GM23338 (cell line): ENCODE measurements around the gene RNF43. TPM values are rescaled to one million over a fixed set of nuclear protein-coding genes. Genes with fewer than 3 reads are reported as not detected.

ENCODE experiments used
- ATAC-seq: fragments of 200-7000 bp; cut with Tn5 transposase; 3 replicates; pipeline ENCODE4 v1.9.1; 2020
- DNase-seq: peaks from one replicate; pipeline ENCODE4 v3.0.0-alpha.2; 2015; ENCODE audit warnings: low spot score
- H2AFZ ChIP-seq: fragments of 200-600 bp; sonication (generic); 2 replicates; pipeline ENCODE4 v1.8.0; 2016; ENCODE audit warnings: antibody characterized with exemption, mild to moderate bottlenecking, moderate library complexity
- H3F3A ChIP-seq: fragments of 200-600 bp; sonication (generic); replicated peaks from 2 replicates; pipeline ENCODE4 v1.8.0; 2017; ENCODE audit warnings: antibody characterized with exemption, mixed run types, low read depth
- H3K27ac ChIP-seq: fragments of 200-600 bp; sonication (generic); 2 replicates; pipeline ENCODE4 v1.6.1; 2016; ENCODE audit warnings: low read depth
- H3K27me3 ChIP-seq: fragments of 200-600 bp; sonication (generic); 2 replicates; pipeline ENCODE4 v1.8.0; 2016; ENCODE audit warnings: mild to moderate bottlenecking, mixed run types, moderate library complexity; ENCODE audit not compliant: insufficient read depth
- H3K36me3 ChIP-seq: fragments of 200-600 bp; sonication (generic); 2 replicates; pipeline ENCODE4 v1.8.0; 2016; ENCODE audit warnings: mild to moderate bottlenecking; ENCODE audit not compliant: insufficient read depth
- H3K4me1 ChIP-seq: fragments of 200-600 bp; sonication (generic); 2 replicates; pipeline ENCODE4 v1.8.0; 2016; ENCODE audit warnings: mild to moderate bottlenecking, moderate library complexity; ENCODE audit not compliant: insufficient read depth
- H3K4me2 ChIP-seq: fragments of 200-600 bp; sonication (generic); 2 replicates; pipeline ENCODE4 v1.7.1; 2017; ENCODE audit warnings: mixed run types
- H3K4me3 ChIP-seq: fragments of 200-600 bp; sonication (generic); 2 replicates; pipeline ENCODE4 v1.6.1; 2016; ENCODE audit warnings: mixed run types
- H3K79me2 ChIP-seq: fragments of 200-600 bp; sonication (generic); replicated peaks from 2 replicates; pipeline ENCODE4 v1.8.0; 2017; ENCODE audit warnings: mild to moderate bottlenecking; ENCODE audit not compliant: insufficient read depth
- H3K9me2 ChIP-seq: fragments of 200-600 bp; sonication (generic); 2 replicates; pipeline ENCODE4 v1.8.0; 2017; ENCODE audit not compliant: insufficient read depth
- H4K20me1 ChIP-seq: fragments of 200-600 bp; sonication (generic); replicated peaks from 2 replicates; pipeline ENCODE4 v1.8.0; 2017; ENCODE audit warnings: mild to moderate bottlenecking; ENCODE audit not compliant: insufficient read depth
- H3K27ac Mint-ChIP-seq: 2 replicates; pipeline ENCODE4 v1.8.0; 2020; ENCODE audit warnings: inconsistent platforms, mild to moderate bottlenecking, moderate library complexity, mixed read lengths
- H3K27me3 Mint-ChIP-seq: 3 replicates; pipeline ENCODE4 v1.8.0; 2022; ENCODE audit warnings: low read depth, mild to moderate bottlenecking, moderate library complexity, mixed read lengths, inconsistent platforms; ENCODE audit not compliant: insufficient read depth, poor library complexity
- H3K36me3 Mint-ChIP-seq: 3 replicates; pipeline ENCODE4 v1.8.0; 2021; ENCODE audit warnings: low read depth, mild to moderate bottlenecking, inconsistent platforms, moderate library complexity, mixed read lengths
- H3K4me1 Mint-ChIP-seq: 3 replicates; pipeline ENCODE4 v1.8.0; 2020; ENCODE audit warnings: mild to moderate bottlenecking, inconsistent platforms, mixed read lengths
- H3K4me3 Mint-ChIP-seq: 3 replicates; pipeline ENCODE4 v1.8.0; 2021; ENCODE audit warnings: moderate library complexity, mild to moderate bottlenecking, inconsistent platforms, mixed read lengths
- H3K9me3 Mint-ChIP-seq: 3 replicates; pipeline ENCODE4 v1.8.0; 2020; ENCODE audit warnings: moderate library complexity, mild to moderate bottlenecking, inconsistent platforms, mixed read lengths
- CREB1 ChIP-seq: fragments of 250-450 bp; sonication (Bioruptor Pico); IDR thresholded peaks from 2 replicates; pipeline ENCODE4 v1.5.0; 2020; ENCODE audit warnings: low read depth, mild to moderate bottlenecking, moderate library complexity
- EZH2 ChIP-seq: fragments of 200-600 bp; sonication (generic); IDR thresholded peaks from one replicate; pipeline ENCODE4 v1.8.0; 2017; ENCODE audit warnings: antibody characterized with exemption, mild to moderate bottlenecking, low read depth; ENCODE audit not compliant: unreplicated experiment
- EZH2phosphoT487 ChIP-seq: fragments of 200-600 bp; sonication (generic); IDR thresholded peaks from one replicate; pipeline ENCODE4 v1.8.1; 2018; ENCODE audit warnings: antibody characterized with exemption; ENCODE audit not compliant: unreplicated experiment
- JUNB ChIP-seq: IDR thresholded peaks from one replicate; pipeline ENCODE4 v1.6.1; 2016; ENCODE audit warnings: antibody characterized with exemption; ENCODE audit not compliant: unreplicated experiment
- NANOG ChIP-seq: IDR thresholded peaks from 2 replicates; pipeline ENCODE4 v1.6.1; 2016; ENCODE audit warnings: antibody characterized with exemption, borderline replicate concordance
- POLR2AphosphoS5 ChIP-seq: IDR thresholded peaks from 2 replicates; pipeline ENCODE4 v1.6.1; 2016; ENCODE audit warnings: antibody characterized with exemption, low read depth
- STAT1 ChIP-seq: IDR thresholded peaks from one replicate; pipeline ENCODE4 v1.6.1; 2016; ENCODE audit warnings: antibody characterized with exemption; ENCODE audit not compliant: unreplicated experiment
- ZNF114 ChIP-seq: fragments of 250-450 bp; sonication (Bioruptor Pico); IDR thresholded peaks from 2 replicates; pipeline ENCODE4 v1.5.0; 2020; ENCODE audit warnings: mild to moderate bottlenecking, moderate library complexity
- ZNF331 ChIP-seq: fragments of 250-450 bp; sonication (Bioruptor Pico); IDR thresholded peaks from 2 replicates; pipeline ENCODE4 v1.5.0; 2020; ENCODE audit warnings: low read depth, mild to moderate bottlenecking, moderate library complexity
- polyA plus RNA-seq: library from polyadenylated mRNA; unstranded; fragments of >200 nt; fragmentation: Nextera tagmentation; extraction: Ambion mirVana; gene quantifications from 2 replicates; pipeline ENCODE4 v1.2.1, GENCODE V29; 2016
- total RNA-seq: library from RNA; depleted of rRNA; stranded (reverse); fragments of >200 nt; shearing (Covaris generic); gene quantifications from 2 replicates; pipeline ENCODE4 v1.2.3, GENCODE V29; 2014
- TF ChIP-seq, protein P1 (sequence below): IDR thresholded peaks from 2 replicates; pipeline ENCODE4 v1.6.1; 2016; ENCODE audit warnings: antibody characterized with exemption
- TF ChIP-seq, protein P2 (sequence below), 2 experiments: fragments of 200-600 bp in 1 of 2; sonication (generic) in 1 of 2; conservative IDR thresholded peaks; 2 replicates each; pipeline versions ENCODE4 v1.5.1 to v1.6.1; 2016 to 2017; ENCODE audit warnings: antibody characterized with exemption in 2 of 2, low read depth in 2 of 2, mild to moderate bottlenecking in 2 of 2, moderate library complexity in 1 of 2
- TF ChIP-seq, protein P3 (sequence below): IDR thresholded peaks from one replicate; pipeline ENCODE4 v1.6.1; 2018; ENCODE audit warnings: antibody characterized with exemption; ENCODE audit not compliant: unreplicated experiment
- TF ChIP-seq, protein P4 (sequence below): fragments of 250-450 bp; sonication (Bioruptor Pico); IDR thresholded peaks from 2 replicates; pipeline ENCODE4 v1.5.0; 2020; ENCODE audit warnings: mild to moderate bottlenecking, moderate library complexity

Gene RNF43
- total and polyA plus RNA-seq, 2 experiments from 2014 or later = 0.58 to 2.2 TPM

DNA sequence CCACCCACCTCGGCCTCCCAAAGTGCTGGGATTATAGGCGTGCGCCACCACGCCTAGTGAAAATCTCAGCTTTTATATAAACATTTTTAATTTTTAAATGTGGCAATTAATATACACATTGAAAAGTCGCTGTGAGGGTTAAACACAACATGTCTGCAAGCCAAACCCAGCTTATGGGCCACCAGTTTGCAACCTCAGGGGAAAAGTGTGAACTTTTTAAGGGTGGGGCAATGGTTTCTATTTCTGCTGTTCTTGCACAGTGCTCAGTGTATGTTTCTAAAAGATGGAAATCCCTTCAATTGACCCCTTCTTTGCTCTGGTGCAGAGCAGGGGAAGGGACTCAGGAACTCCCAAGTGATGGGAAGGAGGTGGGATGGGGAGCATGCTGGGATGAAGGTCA is 47.0 kb downstream of the RNF43 start:
- H3F3A ChIP-seq = no peaks in the 10 kb centered on the region
- no peak for DNase-seq
- peaks cover under 1% of the 10 kb centered on the region for H3K4me1 Mint-ChIP-seq
- peaks cover 1% of the 10 kb centered on the region; the same call in 1 of the 2 replicates for H3K4me1 ChIP-seq
- peaks cover 21% of the 10 kb centered on the region for H3K27me3 Mint-ChIP-seq
- no peaks in the 10 kb centered on the region for H3K36me3 Mint-ChIP-seq
- H3K27me3 ChIP-seq = no peaks in the 10 kb centered on the region
- ATAC-seq = no peak
- TF ChIP-seq ZNF331 (CRISPR knock-in tag) (no peak), POLR2AphosphoS5 (no peak), EZH2 (no peak), EZH2phosphoT487 (no peak), STAT1 (no peak), JUNB (no peak), NANOG (no peak), CREB1 (CRISPR knock-in tag) (no peak), ZNF114 (no peak)
- TF ChIP-seq, protein P1, sequence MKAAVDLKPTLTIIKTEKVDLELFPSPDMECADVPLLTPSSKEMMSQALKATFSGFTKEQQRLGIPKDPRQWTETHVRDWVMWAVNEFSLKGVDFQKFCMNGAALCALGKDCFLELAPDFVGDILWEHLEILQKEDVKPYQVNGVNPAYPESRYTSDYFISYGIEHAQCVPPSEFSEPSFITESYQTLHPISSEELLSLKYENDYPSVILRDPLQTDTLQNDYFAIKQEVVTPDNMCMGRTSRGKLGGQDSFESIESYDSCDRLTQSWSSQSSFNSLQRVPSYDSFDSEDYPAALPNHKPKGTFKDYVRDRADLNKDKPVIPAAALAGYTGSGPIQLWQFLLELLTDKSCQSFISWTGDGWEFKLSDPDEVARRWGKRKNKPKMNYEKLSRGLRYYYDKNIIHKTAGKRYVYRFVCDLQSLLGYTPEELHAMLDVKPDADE = no peak
- TF ChIP-seq, protein P2, sequence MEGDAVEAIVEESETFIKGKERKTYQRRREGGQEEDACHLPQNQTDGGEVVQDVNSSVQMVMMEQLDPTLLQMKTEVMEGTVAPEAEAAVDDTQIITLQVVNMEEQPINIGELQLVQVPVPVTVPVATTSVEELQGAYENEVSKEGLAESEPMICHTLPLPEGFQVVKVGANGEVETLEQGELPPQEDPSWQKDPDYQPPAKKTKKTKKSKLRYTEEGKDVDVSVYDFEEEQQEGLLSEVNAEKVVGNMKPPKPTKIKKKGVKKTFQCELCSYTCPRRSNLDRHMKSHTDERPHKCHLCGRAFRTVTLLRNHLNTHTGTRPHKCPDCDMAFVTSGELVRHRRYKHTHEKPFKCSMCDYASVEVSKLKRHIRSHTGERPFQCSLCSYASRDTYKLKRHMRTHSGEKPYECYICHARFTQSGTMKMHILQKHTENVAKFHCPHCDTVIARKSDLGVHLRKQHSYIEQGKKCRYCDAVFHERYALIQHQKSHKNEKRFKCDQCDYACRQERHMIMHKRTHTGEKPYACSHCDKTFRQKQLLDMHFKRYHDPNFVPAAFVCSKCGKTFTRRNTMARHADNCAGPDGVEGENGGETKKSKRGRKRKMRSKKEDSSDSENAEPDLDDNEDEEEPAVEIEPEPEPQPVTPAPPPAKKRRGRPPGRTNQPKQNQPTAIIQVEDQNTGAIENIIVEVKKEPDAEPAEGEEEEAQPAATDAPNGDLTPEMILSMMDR (conservative IDR thresholded peaks at IDR 0.05; ENCODE audit: low read depth in 2 of 2) = no peak
- TF ChIP-seq, protein P3, sequence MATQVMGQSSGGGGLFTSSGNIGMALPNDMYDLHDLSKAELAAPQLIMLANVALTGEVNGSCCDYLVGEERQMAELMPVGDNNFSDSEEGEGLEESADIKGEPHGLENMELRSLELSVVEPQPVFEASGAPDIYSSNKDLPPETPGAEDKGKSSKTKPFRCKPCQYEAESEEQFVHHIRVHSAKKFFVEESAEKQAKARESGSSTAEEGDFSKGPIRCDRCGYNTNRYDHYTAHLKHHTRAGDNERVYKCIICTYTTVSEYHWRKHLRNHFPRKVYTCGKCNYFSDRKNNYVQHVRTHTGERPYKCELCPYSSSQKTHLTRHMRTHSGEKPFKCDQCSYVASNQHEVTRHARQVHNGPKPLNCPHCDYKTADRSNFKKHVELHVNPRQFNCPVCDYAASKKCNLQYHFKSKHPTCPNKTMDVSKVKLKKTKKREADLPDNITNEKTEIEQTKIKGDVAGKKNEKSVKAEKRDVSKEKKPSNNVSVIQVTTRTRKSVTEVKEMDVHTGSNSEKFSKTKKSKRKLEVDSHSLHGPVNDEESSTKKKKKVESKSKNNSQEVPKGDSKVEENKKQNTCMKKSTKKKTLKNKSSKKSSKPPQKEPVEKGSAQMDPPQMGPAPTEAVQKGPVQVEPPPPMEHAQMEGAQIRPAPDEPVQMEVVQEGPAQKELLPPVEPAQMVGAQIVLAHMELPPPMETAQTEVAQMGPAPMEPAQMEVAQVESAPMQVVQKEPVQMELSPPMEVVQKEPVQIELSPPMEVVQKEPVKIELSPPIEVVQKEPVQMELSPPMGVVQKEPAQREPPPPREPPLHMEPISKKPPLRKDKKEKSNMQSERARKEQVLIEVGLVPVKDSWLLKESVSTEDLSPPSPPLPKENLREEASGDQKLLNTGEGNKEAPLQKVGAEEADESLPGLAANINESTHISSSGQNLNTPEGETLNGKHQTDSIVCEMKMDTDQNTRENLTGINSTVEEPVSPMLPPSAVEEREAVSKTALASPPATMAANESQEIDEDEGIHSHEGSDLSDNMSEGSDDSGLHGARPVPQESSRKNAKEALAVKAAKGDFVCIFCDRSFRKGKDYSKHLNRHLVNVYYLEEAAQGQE = no peak
- TF ChIP-seq, protein P4, sequence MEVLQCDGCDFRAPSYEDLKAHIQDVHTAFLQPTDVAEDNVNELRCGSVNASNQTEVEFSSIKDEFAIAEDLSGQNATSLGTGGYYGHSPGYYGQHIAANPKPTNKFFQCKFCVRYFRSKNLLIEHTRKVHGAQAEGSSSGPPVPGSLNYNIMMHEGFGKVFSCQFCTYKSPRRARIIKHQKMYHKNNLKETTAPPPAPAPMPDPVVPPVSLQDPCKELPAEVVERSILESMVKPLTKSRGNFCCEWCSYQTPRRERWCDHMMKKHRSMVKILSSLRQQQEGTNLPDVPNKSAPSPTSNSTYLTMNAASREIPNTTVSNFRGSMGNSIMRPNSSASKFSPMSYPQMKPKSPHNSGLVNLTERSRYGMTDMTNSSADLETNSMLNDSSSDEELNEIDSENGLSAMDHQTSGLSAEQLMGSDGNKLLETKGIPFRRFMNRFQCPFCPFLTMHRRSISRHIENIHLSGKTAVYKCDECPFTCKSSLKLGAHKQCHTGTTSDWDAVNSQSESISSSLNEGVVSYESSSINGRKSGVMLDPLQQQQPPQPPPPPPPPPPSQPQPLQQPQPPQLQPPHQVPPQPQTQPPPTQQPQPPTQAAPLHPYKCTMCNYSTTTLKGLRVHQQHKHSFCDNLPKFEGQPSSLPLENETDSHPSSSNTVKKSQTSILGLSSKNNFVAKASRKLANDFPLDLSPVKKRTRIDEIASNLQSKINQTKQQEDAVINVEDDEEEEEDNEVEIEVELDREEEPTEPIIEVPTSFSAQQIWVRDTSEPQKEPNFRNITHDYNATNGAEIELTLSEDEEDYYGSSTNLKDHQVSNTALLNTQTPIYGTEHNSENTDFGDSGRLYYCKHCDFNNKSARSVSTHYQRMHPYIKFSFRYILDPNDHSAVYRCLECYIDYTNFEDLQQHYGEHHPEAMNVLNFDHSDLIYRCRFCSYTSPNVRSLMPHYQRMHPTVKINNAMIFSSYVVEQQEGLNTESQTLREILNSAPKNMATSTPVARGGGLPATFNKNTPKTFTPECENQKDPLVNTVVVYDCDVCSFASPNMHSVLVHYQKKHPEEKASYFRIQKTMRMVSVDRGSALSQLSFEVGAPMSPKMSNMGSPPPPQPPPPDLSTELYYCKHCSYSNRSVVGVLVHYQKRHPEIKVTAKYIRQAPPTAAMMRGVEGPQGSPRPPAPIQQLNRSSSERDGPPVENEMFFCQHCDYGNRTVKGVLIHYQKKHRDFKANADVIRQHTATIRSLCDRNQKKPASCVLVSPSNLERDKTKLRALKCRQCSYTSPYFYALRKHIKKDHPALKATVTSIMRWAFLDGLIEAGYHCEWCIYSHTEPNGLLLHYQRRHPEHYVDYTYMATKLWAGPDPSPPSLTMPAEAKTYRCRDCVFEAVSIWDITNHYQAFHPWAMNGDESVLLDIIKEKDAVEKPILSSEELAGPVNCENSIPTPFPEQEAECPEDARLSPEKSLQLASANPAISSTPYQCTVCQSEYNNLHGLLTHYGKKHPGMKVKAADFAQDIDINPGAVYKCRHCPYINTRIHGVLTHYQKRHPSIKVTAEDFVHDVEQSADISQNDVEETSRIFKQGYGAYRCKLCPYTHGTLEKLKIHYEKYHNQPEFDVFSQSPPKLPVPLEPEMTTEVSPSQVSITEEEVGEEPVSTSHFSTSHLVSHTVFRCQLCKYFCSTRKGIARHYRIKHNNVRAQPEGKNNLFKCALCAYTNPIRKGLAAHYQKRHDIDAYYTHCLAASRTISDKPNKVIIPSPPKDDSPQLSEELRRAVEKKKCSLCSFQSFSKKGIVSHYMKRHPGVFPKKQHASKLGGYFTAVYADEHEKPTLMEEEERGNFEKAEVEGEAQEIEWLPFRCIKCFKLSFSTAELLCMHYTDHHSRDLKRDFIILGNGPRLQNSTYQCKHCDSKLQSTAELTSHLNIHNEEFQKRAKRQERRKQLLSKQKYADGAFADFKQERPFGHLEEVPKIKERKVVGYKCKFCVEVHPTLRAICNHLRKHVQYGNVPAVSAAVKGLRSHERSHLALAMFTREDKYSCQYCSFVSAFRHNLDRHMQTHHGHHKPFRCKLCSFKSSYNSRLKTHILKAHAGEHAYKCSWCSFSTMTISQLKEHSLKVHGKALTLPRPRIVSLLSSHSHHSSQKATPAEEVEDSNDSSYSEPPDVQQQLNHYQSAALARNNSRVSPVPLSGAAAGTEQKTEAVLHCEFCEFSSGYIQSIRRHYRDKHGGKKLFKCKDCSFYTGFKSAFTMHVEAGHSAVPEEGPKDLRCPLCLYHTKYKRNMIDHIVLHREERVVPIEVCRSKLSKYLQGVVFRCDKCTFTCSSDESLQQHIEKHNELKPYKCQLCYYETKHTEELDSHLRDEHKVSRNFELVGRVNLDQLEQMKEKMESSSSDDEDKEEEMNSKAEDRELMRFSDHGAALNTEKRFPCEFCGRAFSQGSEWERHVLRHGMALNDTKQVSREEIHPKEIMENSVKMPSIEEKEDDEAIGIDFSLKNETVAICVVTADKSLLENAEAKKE (CRISPR knock-in tag) = no peak
- H3K79me2 ChIP-seq = no peaks in the 10 kb centered on the region
- H2AFZ ChIP-seq = no peak overlapping the region
- H3K4me2 ChIP-seq = no peak overlapping the region
- no peak overlapping the region for H3K27ac Mint-ChIP-seq
- H4K20me1 ChIP-seq = no peaks in the 10 kb centered on the region
- H3K9me2 ChIP-seq = no peaks in the 10 kb centered on the region
- no peaks in the 10 kb centered on the region for H3K9me3 Mint-ChIP-seq
- no peaks in the 10 kb centered on the region for H3K36me3 ChIP-seq
- no peak overlapping the region for H3K27ac ChIP-seq
- no peak overlapping the region for H3K4me3 Mint-ChIP-seq
- no peak overlapping the region for H3K4me3 ChIP-seq
